Left cardiac atrium (tissue), 4 donors: ENCODE measurements around the gene OR7D2. TPM values are rescaled to one million over a fixed set of nuclear protein-coding genes. Genes with fewer than 3 reads are reported as not detected.

Experiments
- ATAC-seq, 2 donors: fragments of 200-7000 bp; cut with Tn5 transposase; one replicate each; pipeline ENCODE4 v1.9.1; 2020; ENCODE audit warnings: mild to moderate bottlenecking in 2 of 2, moderate library complexity in 2 of 2
- DNase-seq: peaks from one replicate; pipeline ENCODE4 v3.0.0-alpha.2; 2020
- intact Hi-C, 2 donors: fragments of 100-400 bp; cut with DNase I; formaldehyde crosslinking; loops; one replicate each; pipeline versions ENCODE4 v1.14.1 to v1.15.1; 2022 to 2023
- long read RNA-seq: library from polyadenylated mRNA; unstranded; transcript quantifications from one replicate; pipeline ENCODE4 v2.0.0, GENCODE V29; 2021
- total RNA-seq, 2 donors: library from RNA; stranded (reverse); fragmentation: NEBNext Ultra II Directional; extraction: Animal tissue kit (Norgen Biotek cat#: 25700); gene quantifications; one replicate each; pipeline ENCODE4 v1.2.1, GENCODE V29; 2021
- donor health status: DM: no; HTN: yes; CAD: no.
- donor health status: DM: no; HTN: yes; CAD: no; lungs with severe emphysema.
- donor health status: DM: yes; HTN: yes; CAD: no.
- donor health status: Dilated cardiomyopathy.

OR7D2 gene
- total RNA-seq, result under 1 TPM in 1 of 2 donors, not detected in 1; 0.21 TPM
- long read RNA-seq, result 0 reads

DNA sequence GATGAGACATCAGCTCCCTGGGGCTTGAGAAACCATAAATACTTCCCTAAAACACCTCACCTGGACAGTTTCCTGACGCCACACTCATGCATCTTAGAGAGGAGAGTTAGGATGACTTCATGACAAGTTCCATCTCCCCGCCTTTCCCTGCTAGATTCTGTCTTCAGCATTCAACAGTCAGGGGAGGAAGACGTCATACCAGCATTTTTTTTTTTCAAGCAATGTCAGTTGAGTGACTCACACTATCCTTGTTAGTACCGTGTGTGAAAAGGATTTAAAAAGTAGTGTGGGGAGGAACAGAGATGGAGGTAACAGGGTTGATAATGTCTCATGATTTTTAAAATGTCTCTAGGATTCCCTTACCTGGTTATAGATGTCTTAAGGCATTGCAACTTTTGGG is at the start of gene OR7D2:
Gene OR7D2 (plus strand): TSS at position 79 of the 400 bp plus-strand sequence. CDS start 6,803 bp downstream, outside the sequence.
- intact Hi-C loops, result no loop called here

DNA sequence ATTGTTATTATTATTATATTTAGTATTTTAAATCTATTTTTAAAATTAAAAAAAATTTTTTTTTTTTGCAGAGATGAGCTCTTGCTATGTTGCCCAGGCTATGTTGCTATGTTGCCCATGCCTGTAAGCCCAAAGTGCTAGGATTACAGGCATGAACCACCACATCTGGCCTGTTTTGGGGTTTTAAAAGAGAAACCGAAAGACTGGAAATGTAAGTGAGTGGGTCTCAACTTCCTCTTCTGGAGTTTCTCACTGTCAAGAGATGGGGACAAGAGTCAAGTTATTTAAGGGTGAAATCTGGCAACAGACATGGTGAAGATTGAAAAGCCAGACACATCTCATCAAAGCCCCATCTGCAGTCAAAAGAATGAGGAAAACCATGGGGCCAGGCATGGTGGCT is 47.8 kb upstream of the OR7D2 start:
- no peak for ATAC-seq
- no peak for DNase-seq
- intact Hi-C loops, result no loop called here

More for the DNA sequence above, at the start of gene OR7D2:
- ATAC-seq (no peak), DNase-seq (no peak)

DNA sequence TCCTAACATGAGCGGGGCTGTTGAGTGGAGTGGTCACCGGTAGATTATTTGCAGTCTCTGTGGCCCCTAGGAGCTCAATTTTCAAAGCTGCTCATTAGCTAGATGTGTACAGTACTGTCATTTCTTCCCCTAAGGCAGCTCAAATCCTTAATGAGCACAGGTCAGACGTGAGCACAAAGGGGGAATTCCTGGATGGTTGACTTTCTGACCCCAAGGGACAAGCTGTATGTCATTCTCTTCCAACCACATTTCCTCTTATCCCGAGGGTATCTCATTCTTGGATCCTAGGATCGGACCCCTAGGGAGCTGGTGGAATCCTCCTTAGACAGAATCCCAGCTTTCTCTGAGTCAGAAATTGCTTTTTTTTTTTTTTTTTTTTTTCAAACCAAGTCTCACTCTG is 46.4 kb upstream of the OR7D2 start:
- no peak for DNase-seq
- no peak for ATAC-seq
- intact Hi-C loops, result no loop called here

DNA sequence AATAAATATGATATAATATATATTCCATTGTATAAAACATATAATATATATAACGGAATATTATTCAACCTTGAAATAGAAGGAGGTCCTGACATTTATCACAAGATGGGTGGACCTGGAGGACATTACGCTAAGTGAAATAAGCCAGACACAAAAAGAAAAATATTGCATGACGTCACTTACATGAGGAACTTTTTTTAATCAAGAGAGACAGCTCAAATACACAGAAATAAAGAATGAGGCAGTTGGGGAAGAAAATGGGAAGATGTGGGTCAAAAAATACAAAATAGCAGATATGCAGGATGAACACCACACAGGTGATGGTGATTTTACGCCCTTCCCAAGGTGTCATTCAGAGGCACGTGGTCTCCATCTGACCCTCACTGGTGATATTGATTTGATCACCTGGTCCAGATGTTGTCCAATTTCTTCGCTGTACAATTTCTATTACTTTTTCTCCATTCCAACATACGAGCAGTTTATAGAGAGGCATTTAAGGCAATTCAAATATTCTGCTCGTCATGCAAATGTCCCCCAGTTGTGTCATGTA is 39.1 kb upstream of the OR7D2 start:
- intact Hi-C loops, result loop anchor here in 1 of 2 donors (5.0 kb wide), 1 partner anchor 658 kb away; no protein-coding TSS in a partner anchor
- ATAC-seq, result no peak
- DNase-seq, result no peak

DNA sequence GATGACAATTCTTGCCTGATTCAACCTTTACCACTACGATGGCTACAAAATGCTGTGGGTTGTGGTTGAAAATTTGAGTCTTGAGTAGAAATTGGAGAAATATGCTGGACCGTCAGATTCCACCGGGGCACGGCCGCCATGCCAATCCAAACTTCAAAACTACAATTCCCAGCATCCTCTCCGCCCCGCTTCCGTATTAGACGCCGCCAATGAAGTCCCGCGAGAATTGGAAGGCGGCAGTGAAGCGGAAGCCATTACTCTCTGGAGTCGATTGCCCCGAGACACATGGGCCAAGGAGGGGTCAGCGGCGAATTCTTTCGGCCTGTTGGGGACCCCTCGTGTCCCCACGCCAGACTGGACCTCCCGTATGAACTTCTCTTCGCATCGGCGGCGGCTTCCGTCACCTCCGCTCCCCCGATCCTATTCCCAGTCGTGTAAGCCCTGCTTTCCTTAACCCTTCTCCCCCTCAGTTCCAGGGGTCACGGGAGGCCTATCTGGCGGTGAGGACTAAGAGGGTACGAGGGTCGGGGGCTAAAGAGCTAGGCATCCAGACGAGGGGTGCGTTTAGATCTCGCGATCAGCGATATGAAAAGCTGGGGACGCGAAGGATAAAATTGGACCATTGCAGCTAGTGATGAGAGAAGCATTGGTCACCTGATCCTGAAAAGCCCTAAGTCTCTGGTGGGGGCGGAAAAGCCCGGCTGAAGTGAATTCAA is 38.5 kb upstream of the OR7D2 start, which contains the start of gene ZNF317:
Gene ZNF317 (plus strand): TSS at position 239 of the 716 bp plus-strand sequence. CDS start 15,620 bp downstream, outside the sequence.
- ATAC-seq (peak; percentile 99), DNase-seq (peak; percentile 95)
- intact Hi-C loops, result no loop called here

DNA sequence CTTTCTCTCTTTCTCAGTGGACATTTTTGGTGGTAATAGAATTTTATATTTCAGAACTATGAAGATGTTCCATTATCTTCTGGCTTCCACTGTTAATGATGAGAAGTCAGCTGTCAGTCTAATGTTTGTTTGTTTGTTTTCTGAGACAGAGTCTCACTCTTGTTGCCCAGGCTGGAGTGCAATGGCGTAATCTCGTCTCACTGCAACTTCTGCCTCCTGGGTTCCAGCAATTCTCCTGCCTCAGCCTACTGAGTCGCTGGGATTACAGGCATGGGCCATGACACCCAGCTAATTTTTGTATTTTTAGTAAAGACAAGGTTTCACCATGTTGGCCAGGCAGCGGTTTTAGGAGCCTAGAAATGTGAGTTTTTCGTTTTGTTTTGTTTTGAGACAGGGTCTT is 33.9 kb upstream of the OR7D2 start:
- no peak for DNase-seq
- intact Hi-C loops, result no loop called here
- ATAC-seq, result no peak

DNA sequence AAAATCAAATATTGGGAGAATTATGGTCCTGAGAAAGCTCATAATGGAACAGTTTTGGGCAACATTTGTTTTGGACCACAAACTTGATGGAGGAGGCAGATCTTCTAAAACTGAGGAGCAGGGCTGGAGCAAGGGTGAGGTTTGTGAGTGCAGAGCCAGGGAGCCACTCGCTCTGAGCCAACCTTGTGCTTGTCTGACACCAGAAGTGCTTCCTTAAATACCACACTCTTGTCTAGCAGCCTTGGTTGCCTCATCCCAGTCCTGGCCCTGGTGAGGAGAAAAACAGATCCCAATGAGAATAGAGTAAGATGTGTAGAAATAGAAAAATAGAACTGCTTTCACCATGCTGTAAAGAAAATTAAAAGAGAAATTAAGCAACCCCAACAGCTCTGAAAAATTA is 31.9 kb upstream of the OR7D2 start:
- intact Hi-C loops, result no loop called here
- DNase-seq (no peak), ATAC-seq (no peak)

DNA sequence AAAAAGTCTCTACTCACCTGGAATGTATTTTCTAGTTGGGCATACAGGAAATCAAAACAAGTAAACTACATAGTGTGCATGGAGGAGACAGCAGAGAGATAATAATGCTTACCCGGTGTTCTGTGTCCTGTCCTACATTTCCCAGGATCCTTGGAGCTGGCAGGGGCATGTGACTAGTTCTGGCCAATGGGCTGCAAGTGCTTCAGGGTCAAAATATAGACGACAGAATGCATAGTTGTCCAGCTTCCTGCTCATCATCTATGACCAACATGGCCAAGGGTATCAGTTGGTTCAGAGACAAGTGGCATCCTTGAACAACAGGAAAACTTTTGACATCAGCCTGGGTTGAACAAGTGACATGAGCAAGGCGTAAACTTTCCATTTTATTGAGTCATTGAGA is 30.1 kb upstream of the OR7D2 start:
- DNase-seq, result no peak
- intact Hi-C loops, result no loop called here
- no peak for ATAC-seq

DNA sequence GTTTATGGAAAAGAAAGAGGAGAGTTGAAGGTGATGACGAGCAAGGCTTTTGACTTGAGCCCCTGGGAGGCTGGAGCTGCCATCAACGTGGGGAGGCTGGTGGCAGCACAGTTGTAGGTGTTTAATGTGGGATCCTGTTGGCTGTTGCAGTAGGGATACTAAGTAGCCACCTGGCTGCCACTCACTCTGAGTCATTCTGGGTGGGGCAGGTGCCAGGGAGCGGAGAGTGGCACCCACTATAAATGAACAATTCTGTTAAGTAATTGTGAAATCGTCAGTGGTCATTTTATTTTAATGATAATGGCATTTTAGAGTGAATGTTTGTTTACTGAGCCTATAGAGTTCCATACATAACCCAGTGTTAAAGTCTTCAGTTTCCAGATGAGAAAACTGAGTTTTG is 28.8 kb upstream of the OR7D2 start:
- no peak for ATAC-seq
- intact Hi-C loops, result no loop called here
- DNase-seq, result no peak

DNA sequence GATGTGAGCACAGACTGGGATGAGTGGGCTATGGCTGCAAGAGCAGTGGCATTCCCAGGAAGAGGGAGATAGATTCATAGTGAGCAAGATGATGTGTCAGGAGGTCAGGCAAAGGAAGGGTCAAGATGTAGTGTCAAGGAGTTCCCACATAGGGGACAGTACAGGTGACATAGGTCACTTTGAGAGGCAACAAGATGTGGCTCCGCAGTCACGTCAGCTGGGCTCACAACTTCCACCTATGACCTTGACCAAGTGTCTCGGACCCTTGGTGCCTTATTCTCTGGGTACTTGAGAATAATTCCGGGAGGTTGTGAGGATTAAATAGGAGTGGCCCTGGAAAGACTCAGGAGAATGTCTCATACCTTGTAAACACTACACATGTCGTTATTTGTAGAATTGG is 28.1 kb upstream of the OR7D2 start:
- DNase-seq (no peak), ATAC-seq (no peak)
- intact Hi-C loops, result no loop called here

DNA sequence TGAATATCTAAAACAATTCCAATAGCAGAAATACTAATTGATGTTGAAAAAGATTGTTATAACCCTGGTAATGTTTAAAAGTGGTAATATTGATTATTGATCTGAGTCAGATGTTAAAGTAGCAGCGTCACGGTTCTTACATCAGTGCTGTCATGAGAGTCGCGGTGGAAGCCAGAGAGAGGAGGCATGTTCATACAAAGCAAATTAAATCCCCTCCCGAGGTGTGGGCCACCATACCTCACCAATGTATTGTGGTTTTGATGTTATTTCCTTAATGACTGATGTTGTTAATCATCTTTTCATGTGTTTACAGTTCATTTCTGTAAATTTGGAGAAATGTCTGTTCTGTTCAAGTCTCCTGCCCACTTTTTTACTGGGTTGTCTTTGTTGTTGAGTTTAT is 27.4 kb upstream of the OR7D2 start:
- no peak for ATAC-seq
- DNase-seq, result no peak
- intact Hi-C loops, result no loop called here

DNA sequence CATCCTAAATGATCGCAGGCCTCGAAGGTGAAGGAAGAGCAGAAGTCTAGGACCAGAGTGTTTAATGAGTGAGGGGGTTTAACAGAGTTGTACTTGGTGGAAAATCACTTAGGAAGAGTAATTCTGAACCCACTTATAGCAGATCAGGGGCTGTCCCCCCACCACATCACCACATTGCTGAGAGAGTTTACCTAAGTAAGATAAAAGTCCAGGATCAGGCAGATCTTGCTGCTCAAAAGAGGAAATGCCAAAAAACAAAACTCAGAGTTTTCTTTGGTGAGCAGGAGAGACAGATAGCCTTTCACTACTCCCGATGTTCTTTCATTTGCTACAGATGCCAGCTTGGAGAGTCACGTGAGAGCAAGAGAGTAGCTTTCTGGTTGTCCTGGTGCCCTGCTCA is 23.2 kb upstream of the OR7D2 start:
- ATAC-seq, result no peak
- intact Hi-C loops, result no loop called here

DNA sequence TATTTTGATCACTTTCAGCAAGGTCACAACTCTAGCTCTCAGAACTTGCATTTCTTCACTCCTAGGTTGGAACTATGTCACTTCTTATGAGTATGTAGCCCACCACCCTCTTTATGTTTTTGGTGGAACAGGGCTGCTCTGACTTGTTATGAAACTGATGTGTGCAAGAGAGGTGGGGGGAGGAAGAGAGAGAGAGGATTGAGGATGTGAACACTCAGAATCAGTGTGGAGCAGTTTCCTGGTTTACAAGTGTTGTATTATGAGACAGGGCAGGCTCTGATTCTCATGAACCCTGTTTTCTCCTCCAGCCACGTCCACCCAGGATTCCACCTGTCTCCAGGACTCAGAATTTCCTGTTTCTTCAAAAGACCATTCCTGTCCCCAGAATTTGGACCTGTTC is 22.5 kb upstream of the OR7D2 start:
- DNase-seq (no peak), ATAC-seq (no peak)
- intact Hi-C loops, result no loop called here

More for the DNA sequence above, 23.2 kb upstream of the OR7D2 start:
- no peak for DNase-seq

DNA sequence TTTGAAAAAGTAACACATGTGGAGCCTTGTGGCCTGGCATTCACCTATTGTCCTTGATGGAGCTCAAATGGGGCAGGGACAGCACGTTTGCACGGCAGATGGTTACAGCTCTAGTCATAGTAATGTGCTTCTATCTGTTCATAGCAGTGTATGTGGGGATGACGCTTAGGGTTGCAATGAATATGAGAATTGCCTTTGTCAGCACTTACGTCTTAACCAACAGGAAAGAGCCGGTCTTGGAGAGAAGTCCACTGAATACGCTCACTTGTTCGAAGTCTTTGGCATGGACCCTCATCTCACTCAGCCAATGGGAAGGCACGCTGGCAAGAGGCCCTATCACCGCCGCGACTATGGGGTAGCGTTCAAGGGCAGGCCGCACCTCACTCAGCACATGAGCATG is 18.9 kb upstream of the OR7D2 start:
- intact Hi-C loops, result no loop called here
- ATAC-seq, result no peak

DNA sequence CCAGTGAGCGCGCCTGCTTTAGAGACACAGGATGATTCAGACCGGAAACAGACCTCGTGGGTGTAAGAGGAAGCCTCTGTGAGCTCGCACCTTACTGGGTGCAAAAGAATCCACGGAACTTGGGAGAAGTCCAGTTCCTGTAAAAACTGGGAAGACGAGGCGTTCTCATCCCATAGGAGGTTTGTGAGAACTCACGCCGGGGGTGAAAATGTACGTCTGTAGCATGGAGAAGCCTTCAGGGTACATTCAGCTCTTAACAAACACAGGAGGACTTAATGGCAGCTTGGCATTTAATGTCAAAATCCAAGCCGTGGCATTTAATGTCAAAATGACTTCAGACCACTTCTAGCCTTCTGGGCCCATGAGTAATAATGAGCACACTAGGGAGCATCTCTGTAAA is 17.4 kb upstream of the OR7D2 start:
- ATAC-seq, result no peak

More for the DNA sequence above, 18.9 kb upstream of the OR7D2 start:
- DNase-seq, result no peak

DNA sequence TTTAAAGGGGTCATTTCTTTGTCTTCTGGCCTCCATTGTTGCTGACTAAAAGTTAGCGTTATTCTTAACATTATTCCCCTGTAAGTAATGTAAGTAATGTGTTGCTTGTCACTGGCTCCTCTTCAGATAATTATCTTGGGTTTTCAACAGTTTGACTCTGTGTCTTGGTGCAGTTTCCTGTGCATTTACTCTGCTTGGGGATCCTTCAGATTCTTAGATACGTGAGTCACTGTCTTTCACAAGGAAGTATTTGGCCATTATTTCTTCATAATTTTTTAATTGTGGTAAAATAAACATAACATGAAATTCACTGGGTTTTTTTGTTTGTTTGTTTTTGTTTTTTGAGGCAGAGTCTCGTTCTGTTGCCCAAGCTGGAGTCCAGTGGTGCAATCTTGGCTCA is 13.5 kb upstream of the OR7D2 start:
- DNase-seq (no peak), ATAC-seq (no peak)
- intact Hi-C loops, result no loop called here

More for the DNA sequence above, 17.4 kb upstream of the OR7D2 start:
- DNase-seq, result no peak
- intact Hi-C loops, result no loop called here

DNA sequence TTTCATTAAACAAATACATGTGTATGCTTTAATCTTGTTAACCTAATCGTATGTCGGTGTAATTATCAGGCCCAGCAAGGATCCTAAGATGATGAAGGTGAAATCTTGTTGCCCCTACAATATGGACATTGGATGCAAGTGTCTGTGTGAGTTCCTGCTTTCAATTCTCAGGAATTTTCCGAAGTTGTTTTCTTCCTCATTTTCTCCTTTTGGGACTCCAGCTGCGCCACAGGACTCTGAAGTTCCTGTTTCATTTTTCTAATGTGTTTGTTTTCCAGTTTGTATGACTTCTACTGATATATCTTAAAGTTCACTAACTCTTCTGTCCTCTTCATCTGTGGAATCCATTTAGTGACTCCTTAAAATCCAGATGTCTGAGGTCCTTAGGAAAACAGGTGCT is 11.9 kb upstream of the OR7D2 start:
- intact Hi-C loops, result no loop called here
- ATAC-seq, result no peak

DNA sequence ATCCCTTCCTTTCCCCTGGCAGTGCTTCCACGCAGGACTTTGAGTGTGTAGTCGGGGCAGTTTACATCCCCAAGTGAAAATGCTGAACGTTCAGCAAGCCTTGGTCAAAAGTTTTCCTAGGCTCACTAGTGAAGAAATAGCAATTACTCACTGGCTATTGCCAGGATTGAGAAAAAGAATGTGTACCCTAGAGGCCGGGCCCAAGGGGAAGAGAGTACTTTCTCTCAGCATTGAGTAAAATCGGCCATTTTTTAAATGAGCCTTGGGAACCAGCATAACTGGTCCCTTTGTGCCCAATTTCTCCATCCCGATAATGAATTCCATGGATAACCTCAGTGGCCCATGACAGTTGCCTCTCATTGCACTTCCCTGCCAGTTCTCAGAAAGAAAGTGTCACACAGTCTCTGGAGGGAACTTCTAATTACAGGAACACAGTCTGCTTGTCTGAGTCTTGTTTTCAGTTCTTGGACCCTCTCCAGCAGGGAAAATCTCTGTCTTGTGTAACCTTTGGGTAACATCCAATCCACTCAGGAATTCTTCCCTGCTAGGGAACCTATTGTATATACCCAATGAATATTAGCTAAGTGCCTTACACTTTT is 7.3 kb upstream of the OR7D2 start:
- DNase-seq, result no peak
- intact Hi-C loops, result no loop called here
- ATAC-seq, result peak in 1 of 2 donors; percentile 70

More for the DNA sequence above, 11.9 kb upstream of the OR7D2 start:
- no peak for DNase-seq

DNA sequence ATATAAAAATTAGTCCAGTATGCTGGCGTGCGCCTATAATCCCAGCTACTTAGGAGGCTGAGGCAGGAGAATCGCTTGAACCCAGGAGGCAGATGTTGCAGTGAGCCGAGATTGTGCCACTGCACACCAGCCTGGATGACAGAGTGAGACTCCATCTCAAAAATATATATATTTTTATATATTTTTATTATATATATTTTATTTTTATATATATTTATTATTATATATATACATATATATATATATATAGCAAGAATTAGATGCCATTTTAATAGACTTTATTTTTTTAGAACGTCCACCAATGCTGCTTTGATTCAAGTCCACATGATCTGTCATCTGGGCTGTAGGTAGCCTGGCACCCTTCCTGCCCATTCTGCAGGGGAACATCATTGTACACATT is 3.5 kb upstream of the OR7D2 start:
- ATAC-seq (no peak), DNase-seq (no peak)
- intact Hi-C loops, result no loop called here

DNA sequence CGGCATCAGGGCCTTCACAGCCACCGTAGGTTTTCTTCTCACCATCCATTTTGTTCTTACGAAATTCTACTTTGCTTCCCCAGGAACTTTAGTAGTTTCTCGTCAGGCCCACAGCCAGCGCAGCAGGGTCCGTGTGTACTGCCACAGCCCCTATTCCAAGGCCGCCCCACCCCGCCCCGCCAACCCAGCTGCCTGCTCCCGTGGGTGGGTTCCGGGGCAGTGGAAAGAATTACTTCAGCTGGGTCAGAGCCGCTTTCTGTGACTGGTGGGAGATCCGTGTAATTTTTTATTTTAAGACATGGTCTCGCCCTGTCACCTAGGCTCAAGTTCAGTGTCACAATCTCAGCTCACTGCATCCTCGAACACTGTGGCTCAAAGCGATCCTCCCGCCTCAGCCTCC is 4.2 kb downstream of the OR7D2 start:
- intact Hi-C loops, result no loop called here
- DNase-seq, result no peak

DNA sequence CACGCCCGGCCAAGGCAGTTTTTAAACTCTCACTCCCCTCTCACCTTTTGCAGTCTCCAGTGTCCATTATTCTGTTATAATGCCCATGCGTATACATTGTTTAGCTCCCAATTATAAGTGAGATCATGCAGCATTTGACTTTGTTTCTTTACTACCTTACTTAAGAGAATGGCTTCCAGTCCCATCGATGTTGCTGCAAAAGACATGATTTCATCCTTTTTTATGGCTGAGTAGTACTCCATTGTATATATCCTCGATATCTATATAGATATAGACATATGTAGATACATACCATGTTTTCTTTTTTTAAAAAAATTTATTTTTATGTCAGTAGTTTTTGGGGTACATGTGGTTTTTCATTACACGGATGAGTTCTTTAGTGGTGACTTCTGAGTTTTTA is 8.4 kb downstream of the OR7D2 start:
- DNase-seq, result no peak
- intact Hi-C loops, result no loop called here
- ATAC-seq, result no peak

More for the DNA sequence above, 4.2 kb downstream of the OR7D2 start:
- ATAC-seq, result no peak
